HG03439 (cell line): ENCODE results near the gene FAM13A.
A peak's percentile ranks its signal among the peaks of the same experiment; 100 is the strongest.
"Not testable (repeated sequence)": the region's sequence is repeated elsewhere in the genome, so short reads cannot be mapped to it uniquely, and the experiment has no call there.

Experiments used
- ATAC-seq: cut with Tn5 transposase; IDR thresholded peaks from one replicate; pipeline ENCODE4 v1.9.1; 2021; ENCODE audit warnings: mild to moderate bottlenecking, moderate library complexity; ENCODE audit not compliant: unreplicated experiment

Gene FAM13A

DNA sequence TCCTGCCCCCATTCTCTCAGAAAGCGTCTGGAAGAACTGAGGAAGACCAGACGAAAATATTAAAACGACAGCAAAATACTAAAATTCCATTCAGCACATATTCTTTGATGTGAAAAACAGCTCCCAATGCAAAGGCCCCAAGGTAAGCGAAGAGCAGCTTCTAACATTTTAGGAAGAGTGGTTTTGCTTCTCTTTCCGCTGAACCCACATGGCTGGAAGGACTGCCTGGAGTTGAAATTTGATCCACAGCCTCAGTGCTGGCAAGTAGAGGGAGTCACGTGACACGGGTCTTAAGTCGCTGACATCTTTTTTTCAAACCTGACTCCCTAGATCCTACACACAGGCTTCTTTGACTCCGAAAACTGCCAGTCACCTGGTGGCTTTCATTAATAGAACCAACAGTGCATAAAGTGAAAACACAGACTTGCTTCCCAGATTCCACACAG is at the start of gene FAM13A:
Gene FAM13A, minus strand, starts transcription at position 233 of the 446 bp plus-strand sequence. Its CDS starts 221 bp downstream, at position 12.
- no peak for ATAC-seq

DNA sequence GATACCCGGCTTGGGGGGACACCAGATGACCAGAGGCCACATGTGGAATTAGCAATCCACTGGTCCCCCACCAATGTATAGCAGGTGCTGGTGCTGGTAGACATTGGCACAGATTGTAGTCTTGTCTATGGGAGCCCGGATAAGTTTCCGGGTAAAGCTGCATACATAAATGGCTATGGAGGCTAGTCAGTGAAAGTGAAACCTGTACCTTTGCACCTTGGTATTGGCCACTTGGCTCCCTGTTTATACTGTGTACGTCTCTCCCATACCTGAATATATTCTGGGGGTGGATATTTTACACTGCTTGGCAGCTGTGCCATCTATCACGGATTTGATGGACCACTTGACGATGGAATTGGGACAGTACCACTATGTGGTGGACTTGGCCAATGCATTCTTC is 48.7 kb upstream of the FAM13A start:
- ATAC-seq = no peak

DNA sequence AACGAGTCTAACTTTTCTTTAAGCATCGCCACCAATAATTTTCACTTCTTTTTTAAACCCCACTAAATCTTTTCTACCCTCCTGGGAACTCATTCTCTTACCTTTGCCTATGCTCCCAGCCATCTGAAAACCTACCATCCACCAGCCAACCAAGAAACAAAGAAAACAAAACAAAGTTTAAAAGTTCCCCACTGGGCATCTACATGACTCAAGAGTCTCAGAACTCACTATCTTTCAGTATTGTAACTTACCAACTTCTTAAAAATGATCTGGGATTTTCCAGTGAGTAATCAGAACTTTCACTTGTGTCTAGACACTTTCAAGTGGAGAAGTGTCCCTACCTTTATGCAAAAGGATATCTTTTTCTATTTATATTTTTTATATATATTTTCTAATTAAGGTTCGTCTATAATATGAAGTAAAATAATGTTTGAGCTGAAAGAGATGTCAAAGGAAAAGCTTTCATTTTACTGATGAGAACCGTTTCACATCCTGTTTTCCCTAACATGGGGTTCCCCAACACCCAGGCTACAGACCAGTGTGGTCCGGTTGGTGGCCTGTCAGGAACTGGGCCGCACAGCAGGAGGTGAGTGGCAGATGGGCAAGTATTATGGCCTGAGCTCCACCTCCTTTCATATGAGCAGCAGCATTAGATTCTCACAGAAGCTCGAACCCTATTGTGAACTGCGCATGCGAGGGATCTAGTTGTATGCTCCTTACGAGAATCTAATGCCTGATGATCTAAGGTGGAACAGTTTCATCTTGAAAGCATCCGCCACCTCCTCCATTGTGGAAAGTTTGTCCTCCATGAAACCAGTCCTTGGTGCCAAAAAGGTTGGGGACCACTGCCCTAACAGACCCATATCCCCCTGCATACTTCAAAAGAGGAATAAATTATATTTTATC is 44.5 kb upstream of the FAM13A start:
- peak; percentile 96 for ATAC-seq

DNA sequence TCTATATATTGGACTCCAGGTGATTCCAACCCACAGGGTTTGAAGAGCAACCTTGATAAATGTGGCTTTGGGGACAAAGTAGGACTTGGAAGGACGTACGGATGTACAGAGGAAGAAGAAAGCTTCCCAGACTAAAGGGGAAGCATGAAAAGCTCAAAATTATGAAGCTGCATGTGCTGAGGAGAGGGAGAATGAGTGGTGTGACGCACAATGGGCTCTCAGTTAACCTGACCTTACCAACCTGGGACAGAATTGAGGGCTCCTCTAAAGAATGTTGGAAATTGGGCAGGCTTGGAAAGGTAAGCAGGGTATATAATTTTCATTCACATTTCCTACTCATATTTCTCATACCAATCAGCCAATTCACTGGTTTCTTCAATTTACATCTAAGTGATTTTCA is 43.9 kb upstream of the FAM13A start:
- no peak for ATAC-seq

DNA sequence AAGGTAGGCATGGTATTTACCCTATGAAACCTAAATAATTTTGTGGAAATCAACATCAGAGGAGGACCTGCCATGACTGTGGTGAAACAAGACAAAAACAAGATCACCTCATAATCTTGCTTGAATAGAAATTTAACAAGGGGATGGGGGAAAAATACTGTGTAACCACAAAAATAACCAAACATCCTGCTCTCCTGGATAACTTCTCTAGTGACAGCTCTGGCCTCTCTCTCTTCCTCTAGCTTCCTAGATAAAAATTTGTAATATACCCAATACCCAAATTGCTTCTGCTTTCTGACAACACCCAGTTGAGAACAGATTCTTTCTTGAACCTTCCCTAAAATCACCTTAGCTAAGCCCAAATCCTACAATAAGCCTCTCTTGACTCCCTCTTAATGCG is 42.5 kb upstream of the FAM13A start:
- no peak for ATAC-seq

DNA sequence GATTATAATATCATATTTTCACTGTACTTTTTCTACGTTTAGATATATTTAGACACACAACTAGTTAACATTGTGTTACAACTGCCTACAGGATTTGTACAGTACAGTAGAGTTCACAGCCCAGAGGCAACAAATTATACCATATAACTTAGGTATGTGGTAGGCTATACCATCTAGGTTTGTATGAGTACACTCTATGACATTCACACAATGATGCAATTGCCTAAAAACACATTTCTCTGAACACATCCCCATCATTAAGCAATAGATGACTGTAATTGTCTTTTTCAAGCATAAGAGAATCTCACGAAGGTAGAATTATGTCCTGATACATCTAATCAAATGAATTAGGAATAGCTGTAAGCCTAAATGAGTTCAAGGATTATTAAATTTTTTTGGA is 42.0 kb upstream of the FAM13A start:
- ATAC-seq = no peak

DNA sequence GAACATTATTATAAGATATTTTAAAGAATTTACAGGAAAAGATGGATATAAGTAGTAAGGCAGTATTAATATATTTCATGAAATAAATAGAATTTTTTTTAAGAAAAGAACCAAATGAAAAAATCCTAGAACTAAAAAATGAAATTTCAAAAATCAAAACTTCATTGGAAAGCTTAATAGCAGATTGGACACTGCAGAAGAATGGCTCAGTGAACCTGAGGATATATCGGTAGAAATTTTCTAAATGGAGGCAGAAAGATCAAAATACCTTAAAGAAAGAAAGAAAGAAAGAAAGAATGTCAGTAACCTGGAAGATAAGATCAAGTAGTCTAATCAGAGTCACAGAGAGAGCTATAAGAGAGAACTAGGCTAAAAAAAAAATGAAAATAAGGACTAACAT is 21.3 kb upstream of the FAM13A start:
- no peak for ATAC-seq

DNA sequence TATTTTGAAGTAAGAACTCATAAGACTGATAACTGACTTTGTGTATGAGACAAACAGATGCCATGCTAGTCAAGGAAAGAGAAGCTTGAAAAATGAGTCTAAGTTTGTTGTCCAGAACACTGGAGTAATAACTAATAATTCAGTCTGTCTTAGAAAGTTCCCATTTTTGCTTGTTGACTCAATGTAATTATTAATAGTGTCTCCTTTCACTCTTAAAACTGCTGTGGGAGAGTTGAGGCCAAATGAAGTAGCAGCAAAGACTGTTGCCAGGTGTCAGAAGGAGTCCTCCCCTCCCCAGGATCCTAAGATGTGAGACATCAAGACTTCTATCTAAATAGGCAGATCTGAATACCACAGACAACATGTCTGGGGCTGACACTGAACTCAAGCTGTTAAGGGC is 20.8 kb upstream of the FAM13A start:
- no peak for ATAC-seq

DNA sequence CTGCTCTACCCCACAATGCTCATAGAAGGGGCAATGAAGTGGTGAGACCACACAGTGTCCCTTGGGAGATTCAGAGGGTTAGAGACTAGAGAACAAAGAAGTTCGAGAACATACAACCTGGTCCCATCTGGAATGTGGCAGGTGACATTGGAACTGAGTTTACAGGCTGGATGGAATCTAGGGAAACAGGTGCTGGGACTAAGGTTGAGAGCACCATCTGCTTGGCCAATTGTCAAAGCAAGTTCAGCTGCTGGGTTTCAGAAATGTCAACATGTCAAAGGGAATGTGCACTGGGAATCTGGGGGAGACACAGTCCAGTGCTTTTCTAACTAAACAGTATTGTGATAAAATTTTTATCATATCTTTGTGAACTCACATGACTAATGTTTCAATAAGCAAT is 15.9 kb upstream of the FAM13A start:
- ATAC-seq = no peak

DNA sequence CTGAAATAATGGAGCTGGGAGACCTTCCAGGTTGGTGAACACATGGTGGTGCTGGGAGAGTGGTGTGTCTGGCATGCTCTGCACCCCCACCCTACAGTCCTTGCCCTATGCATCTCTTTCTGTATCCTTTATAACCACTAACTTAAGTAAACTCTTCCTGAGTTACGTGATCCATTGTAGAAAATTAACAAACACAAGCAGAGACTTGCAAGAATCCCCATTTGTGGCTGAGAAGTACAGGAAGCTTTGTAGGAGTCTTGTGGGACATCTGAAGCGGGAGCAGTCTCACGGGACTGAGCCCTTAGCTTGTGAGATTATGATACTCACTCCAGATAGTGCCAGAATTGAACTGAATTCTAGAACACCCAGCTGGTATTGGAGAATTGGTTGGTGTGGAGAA is 14.3 kb upstream of the FAM13A start:
- ATAC-seq = no peak

DNA sequence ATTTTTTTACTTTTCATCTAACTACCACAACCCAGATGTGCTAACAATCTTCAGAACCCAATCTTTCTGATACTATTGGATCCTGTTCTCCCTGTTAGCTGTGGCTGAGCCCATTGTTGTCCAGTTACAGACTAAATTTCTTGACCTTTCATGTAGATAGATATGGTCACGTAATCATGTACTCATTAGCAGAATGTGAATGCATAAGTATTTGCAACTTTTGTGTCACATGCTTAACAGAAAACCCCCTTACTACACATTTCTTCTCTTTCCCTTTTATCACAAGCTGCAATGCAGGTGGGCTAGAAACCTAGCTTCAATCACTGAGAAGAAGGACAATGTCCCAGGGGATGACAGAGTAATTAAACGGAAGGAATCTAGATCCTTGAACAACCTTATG is 13.1 kb upstream of the FAM13A start:
- ATAC-seq = no peak

DNA sequence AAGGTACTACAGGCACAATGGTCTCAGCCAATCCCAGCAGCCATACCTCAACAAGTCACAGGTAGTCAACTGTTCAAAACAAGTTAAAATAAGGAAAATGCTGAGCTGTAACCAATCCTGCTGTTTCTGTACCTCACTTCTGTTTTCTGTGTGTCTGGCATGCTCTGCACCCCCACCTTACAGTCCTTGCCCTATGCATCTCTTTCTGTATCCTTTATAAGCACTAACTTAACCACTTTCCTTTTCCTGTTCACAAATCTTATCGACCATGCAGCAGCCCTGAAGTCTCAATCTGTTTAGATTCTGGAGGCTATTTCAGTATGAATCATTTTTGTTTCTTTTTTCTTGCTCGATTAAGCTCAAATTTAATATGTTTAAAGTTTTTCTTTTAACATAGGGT is 12.5 kb upstream of the FAM13A start:
- ATAC-seq = no peak

DNA sequence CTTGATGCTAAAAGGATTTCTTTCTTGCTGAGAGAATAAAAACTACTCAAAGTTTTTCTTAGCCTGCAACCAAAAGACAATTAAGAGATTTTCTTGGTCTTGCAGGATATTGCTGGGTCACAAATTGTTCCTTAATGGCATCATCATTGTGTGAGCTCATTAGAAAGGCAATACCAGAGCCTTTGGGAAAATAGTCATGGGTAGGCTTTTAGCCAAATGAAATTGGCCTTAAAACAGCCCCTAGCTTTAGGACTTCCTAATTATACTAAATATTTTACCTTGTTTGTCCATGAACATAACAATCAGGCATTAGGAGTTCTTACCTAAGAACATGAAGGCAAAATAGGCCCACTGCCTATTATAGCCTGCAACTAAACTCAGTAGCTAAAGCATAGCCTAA is 10.4 kb upstream of the FAM13A start:
- ATAC-seq = no peak

DNA sequence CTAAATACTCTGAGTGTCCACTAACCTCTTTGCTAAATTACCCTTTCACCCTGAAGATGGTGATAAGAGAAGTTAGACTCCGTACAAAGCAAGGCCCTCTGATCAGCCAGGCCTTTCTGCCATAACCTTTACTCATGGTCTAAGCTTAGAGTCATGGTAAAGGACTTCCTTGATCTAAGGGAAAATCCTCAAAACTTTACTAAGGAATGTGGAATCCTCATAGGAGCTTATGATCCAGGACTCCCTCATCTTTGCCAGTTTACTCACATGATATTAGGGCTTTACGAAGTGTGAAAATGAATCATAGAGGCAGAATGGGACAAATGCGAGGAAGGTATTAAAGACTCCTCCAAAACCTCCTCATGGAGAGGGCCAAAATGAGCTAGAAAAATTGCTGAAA is 7.9 kb upstream of the FAM13A start:
- ATAC-seq = no peak

DNA sequence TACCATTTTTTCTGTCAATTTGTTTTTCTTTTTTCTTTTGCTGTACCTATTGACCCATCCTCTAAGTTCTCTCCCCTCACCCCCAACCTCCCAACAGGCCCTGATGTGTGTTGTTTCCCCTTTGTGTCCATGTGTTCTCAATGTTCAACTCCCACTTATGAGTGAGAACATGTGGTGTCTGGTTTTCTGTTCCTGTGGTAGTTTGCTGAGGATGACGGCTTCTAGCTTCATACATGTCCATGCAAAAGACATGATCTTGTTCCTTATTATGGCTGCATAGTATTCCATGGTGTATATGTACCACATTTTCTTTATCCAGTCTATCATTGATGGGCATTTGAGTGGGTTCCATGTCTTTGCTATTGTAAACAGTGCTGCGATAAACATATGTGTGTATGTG is 859 bp upstream of the FAM13A start:
- ATAC-seq = not testable (repeated sequence)

DNA sequence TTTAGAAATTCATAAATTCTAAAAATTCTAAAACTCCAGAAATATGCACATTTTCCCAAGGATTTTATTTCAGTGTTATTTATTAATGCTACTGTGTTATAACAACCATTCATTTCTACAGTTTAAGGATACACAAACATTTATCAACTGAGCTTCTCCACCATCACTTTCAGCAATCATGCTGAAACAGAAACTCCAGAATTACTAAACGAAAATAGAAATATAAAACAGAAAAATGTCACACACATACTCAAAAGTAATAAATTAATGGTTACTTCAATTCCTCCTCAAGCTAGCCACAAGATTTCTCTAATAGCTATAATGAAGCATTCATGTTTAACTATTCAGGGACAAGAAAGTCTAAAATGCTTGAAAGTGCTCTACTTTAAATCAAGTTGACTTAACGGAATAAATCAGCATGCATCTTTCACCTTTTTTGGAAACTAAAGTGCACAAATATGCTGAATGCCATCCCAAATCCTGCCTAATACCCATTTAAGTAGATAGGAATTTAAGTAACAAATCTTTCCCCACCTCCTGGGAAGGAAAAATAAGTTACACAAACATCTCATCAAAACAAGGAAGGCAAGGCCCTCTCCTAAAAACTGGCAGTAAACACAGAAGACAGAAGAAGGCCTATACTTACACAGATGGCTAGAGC is 563 bp downstream of the FAM13A start:
- ATAC-seq = no peak

DNA sequence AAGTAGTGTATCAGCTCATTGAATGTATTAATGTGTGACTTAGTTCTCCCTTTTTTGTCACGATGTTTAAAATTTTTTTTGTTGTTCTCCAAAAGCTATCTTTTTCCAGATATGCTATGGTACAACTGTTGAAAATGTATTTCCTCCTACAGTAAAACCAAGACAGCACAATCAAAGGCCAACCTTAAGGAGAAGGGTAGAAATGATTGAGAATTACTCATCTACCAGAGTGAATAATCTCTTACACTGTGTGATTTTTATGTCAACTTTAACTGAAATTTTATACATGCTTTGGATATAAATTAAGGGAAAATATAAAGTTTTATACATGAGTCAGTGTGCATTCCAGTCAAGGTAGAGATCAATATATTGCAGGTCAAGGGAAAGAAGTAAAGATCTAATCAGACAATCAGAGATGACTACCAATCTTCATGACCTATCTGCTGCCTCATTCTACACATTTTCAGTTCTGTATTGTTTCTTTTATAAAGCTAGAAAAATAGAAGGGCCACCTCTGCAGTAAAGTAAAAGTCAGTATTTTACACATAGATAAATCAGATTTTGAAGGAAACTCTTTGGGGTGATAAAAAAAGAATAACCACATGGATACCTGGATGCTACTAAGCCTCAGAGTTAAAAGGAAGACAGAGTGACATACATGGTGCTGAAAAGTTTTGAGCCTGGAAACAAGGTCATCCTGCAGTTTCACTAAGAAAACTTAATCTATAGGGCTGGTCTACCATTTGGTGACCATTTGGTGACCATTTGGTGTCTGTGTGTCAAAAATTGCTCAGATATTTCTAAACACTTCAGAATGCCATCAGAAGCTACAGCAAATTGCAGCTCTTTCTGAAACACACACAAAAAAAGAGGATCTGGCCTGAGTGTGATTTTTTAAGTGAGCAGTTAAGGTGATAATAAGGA is 1.6 kb downstream of the FAM13A start:
- ATAC-seq = no peak

DNA sequence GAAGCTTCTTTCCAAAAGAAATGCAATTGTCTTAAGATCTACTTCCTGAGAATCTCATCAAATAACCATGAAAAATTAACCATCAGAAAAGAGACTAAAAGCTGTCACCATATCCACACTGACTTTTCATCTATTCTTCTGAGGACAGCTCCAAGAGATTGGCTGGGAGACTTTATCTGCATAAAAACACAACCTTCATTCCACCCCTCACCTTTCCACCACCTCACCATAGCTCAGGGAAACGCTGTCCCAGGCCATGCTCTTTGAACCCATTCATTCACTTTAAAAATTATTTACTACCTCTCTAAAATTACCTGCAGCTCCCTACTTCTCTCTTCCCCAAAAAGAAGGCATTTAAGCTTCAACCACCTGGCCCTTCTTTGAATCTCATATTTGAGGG is 2.4 kb downstream of the FAM13A start:
- no peak for ATAC-seq

DNA sequence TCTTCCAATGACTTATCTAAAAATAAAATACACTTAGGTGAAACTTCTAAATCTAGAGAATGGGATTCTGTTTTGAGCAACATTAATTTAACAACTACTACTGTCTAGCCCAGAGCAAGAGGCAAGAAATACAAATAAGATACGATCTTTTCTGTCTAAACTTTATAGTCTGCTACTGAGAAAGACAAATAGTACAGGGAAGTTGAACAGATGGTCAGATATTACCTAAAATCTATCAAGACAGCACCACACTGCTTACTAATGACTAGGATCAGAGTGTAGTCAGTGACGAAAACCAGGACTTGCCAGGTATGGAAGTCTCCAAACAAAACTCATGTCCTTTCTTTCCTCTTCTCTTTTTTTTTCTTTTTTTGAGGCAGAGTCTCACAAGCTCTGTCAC is 7.1 kb downstream of the FAM13A start:
- no peak for ATAC-seq

DNA sequence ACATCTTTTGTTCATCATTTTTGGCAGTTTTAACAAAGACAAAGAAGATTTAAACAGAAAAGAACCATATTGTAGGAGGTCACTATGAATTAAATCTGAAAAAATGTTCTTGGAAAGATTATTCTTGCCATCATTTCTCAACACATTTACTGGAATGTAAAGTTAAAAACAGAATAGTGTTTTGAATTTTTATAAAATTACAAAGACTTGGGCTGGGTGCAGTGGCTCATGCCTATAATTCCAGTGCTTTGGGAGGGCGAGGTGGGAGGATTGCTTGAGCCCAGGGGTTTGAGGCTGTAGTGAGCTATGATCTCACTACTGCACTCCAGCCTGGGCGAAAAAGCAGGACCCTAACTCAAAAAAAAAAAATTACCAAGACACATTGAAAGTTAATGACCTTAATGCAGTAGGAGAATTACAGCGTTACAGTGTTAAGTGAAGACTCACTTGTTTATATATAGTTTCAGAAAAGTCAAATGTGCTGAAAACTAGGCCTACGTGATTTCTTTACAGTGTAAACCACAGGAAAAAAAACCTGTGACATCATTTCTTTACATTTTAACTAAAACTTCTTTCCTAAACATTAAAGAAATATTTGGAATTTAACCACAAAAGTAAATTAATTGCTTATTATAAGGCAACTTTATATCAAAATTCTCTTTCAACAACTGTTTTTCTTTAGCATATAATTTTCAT is 7.9 kb downstream of the FAM13A start:
- ATAC-seq = no peak
